HepG2 (cell line): ENCODE measurements around the gene LSM3.

ENCODE experiments used
- BCL3 ChIP-seq: sonication (generic); formaldehyde crosslinking; IDR thresholded peaks from 2 replicates; pipeline ENCODE4 v1.5.1; 2020; ENCODE audit warnings: mild to moderate bottlenecking, missing genetic modification reagents, moderate library complexity
- BRCA1 ChIP-seq: sonication (generic); formaldehyde crosslinking; IDR thresholded peaks from 2 replicates; pipeline ENCODE4 v1.4.0; 2020; ENCODE audit warnings: missing genetic modification reagents
- CTCF ChIP-seq: sonication (generic); formaldehyde crosslinking; IDR thresholded peaks from 2 replicates; pipeline ENCODE4 v1.5.0; 2020; ENCODE audit warnings: mild to moderate bottlenecking, missing genetic modification reagents, moderate library complexity
- EZH2 ChIP-seq: conservative IDR thresholded peaks from 2 replicates; pipeline ENCODE4 v1.6.1; 2012; ENCODE audit warnings: mild to moderate bottlenecking, low read depth, low read length, moderate library complexity
- FOSL2 ChIP-seq: sonication (generic); formaldehyde crosslinking; IDR thresholded peaks from 2 replicates; pipeline ENCODE4 v1.4.0; 2020; ENCODE audit warnings: missing genetic modification reagents
- FOXM1 ChIP-seq: sonication (generic); formaldehyde crosslinking; IDR thresholded peaks from 2 replicates; pipeline ENCODE4 v1.5.0; 2020; ENCODE audit warnings: missing genetic modification reagents
- TCF7L2 ChIP-seq: IDR thresholded peaks from 2 replicates; pipeline ENCODE4 v1.6.1; 2011; ENCODE audit warnings: mild to moderate bottlenecking, low read depth, low read length, moderate library complexity

- TF ChIP-seq BCL3 (no peak), FOSL2 (CRISPR knock-in tag) (no peak), CTCF (no peak), BRCA1 (no peak), FOXM1 (CRISPR knock-in tag) (no peak), TCF7L2 (no peak), EZH2 (no peak)
Measured at GRCh38 chr3:14243782-14244181, 65.2 kb downstream of the LSM3 start.
